PFSK-1 (cell line): ENCODE data around the gene RAG2.

Experiments
- POLR2AphosphoS5 ChIP-seq: IDR thresholded peaks from 2 replicates; pipeline ENCODE4 v1.6.1; 2012; ENCODE audit warnings: low read depth, mild to moderate bottlenecking, control low read depth, low read length, moderate library complexity
- REST ChIP-seq, 2 experiments: IDR thresholded peaks; 2 replicates each; pipeline versions ENCODE4 v1.6.1 to v1.8.0; 2011 to 2012; ENCODE audit warnings: low read depth in 2 of 2, low read length in 2 of 2, control low read depth in 1 of 2, inconsistent platforms in 1 of 2, mild to moderate bottlenecking in 1 of 2, moderate library complexity in 1 of 2; ENCODE audit not compliant: insufficient read depth in 1 of 2

- peak; percentile 74; the same call in 1 of the 2 replicates for TF ChIP-seq POLR2AphosphoS5
- no peak for TF ChIP-seq REST (IDR thresholded peaks at IDR 0.05; ENCODE audit: insufficient read depth in 1 of 2, low read depth in 2 of 2, low read length in 2 of 2)
Observed at GRCh38 chr11:36594316-36594989, 3.6 kb downstream of the RAG2 start, which contains the start of gene IFTAP.
